Loucy (cell line): Measurements from ENCODE around the gene PRTG.

Source experiments
- H2AFZ ChIP-seq: fragments of 200-600 bp; sonication (generic); 2 replicates; pipeline ENCODE4 v1.6.0; 2016; ENCODE audit warnings: antibody characterized with exemption, mild to moderate bottlenecking, low read length, moderate library complexity
- H3F3A ChIP-seq: fragments of 200-600 bp; 2 replicates; pipeline ENCODE4 v1.6.0; 2016; ENCODE audit warnings: antibody characterized with exemption, low read depth, mild to moderate bottlenecking
- H3K27me3 ChIP-seq: fragments of 200-600 bp; sonication (generic); 2 replicates; pipeline ENCODE4 v1.6.1; 2014; ENCODE audit warnings: low read length, mild to moderate bottlenecking; ENCODE audit not compliant: insufficient read depth, poor library complexity, severe bottlenecking
- H3K36me3 ChIP-seq: fragments of 200-600 bp; sonication (generic); 2 replicates; pipeline ENCODE4 v1.6.1; 2016; ENCODE audit warnings: low read length; ENCODE audit not compliant: insufficient read depth
- H3K4me1 ChIP-seq: fragments of 200-600 bp; sonication (generic); 2 replicates; pipeline ENCODE4 v1.5.1; 2014; ENCODE audit warnings: low read length, mild to moderate bottlenecking; ENCODE audit not compliant: insufficient read depth, poor library complexity, severe bottlenecking
- H3K4me2 ChIP-seq: fragments of 200-600 bp; sonication (generic); 2 replicates; pipeline ENCODE4 v1.6.0; 2014; ENCODE audit warnings: antibody characterized with exemption, low read length, low read depth, mild to moderate bottlenecking; ENCODE audit not compliant: poor library complexity, severe bottlenecking
- H3K4me3 ChIP-seq: fragments of 200-600 bp; sonication (generic); 2 replicates; pipeline ENCODE4 v1.5.1; 2014; ENCODE audit warnings: low read length, mild to moderate bottlenecking, mixed read lengths; ENCODE audit not compliant: poor library complexity, severe bottlenecking
- H3K79me2 ChIP-seq: fragments of 200-600 bp; sonication (generic); 2 replicates; pipeline ENCODE4 v1.6.1; 2014; ENCODE audit warnings: low read length; ENCODE audit not compliant: insufficient read depth
- H3K9ac ChIP-seq: fragments of 200-600 bp; sonication (generic); 2 replicates; pipeline ENCODE4 v1.6.0; 2014; ENCODE audit warnings: mild to moderate bottlenecking, low read depth, low read length, moderate library complexity; ENCODE audit not compliant: poor library complexity, severe bottlenecking
- H3K9me2 ChIP-seq: fragments of 200-600 bp; sonication (generic); replicated peaks from 2 replicates; pipeline ENCODE4 v1.6.1; 2016; ENCODE audit warnings: low read depth, low read length, mixed read lengths
- H3K9me3 ChIP-seq: fragments of 200-600 bp; sonication (generic); 2 replicates; pipeline ENCODE4 v1.6.1; 2014; ENCODE audit warnings: mild to moderate bottlenecking, antibody characterized with exemption, low read length, low read depth; ENCODE audit not compliant: insufficient read depth
- H4K20me1 ChIP-seq: fragments of 200-600 bp; sonication (generic); 2 replicates; pipeline ENCODE4 v1.6.0; 2014; ENCODE audit warnings: antibody characterized with exemption, low read length, mild to moderate bottlenecking; ENCODE audit not compliant: insufficient read depth, poor library complexity, severe bottlenecking
- EZH2phosphoT487 ChIP-seq: fragments of 200-600 bp; IDR thresholded peaks from 2 replicates; pipeline ENCODE4 v1.6.1; 2018; ENCODE audit warnings: antibody characterized with exemption, mild to moderate bottlenecking, moderate library complexity, borderline replicate concordance
- TF ChIP-seq, protein P1 (sequence below): fragments of 200-600 bp; sonication (generic); conservative IDR thresholded peaks from 2 replicates; pipeline ENCODE4 v1.5.1; 2014; ENCODE audit warnings: mild to moderate bottlenecking, antibody characterized with exemption, low read length

PRTG gene

DNA sequence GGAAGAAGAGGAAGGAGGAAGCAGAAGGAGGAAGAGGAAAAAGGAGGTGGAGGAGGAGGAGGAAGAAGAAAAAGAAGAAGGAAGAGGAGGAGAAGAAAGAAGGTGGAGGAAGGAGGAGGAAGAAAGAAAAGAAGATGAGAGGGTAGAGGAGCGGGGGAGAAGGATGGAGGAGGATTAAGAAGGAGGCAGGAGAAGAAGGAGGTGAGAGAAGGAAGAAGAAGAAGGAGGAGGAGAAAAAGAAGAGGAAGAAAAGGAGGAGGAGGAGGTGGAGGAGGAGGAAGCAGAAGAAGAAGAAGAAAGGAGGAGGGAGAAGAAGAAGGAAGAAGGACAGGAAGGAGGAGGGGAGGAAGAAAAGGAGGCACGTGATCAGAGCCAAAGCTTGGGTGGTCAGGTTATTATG, 37.3 kb upstream of the PRTG start:
- Histone ChIP-seq H3K4me1 (no peaks in the 10 kb centered on the region), H4K20me1 (no peaks in the 10 kb centered on the region), H2AFZ (no peak overlapping the region), H3K79me2 (no peaks in the 10 kb centered on the region), H3K9ac (no peak overlapping the region), H3K4me3 (no peak overlapping the region), H3F3A (no peaks in the 10 kb centered on the region), H3K9me2 (no peaks in the 10 kb centered on the region), H3K36me3 (no peaks in the 10 kb centered on the region), H3K9me3 (no peaks in the 10 kb centered on the region), H3K4me2 (no peak overlapping the region), H3K27me3 (no peaks in the 10 kb centered on the region)
- TF ChIP-seq, protein P1, sequence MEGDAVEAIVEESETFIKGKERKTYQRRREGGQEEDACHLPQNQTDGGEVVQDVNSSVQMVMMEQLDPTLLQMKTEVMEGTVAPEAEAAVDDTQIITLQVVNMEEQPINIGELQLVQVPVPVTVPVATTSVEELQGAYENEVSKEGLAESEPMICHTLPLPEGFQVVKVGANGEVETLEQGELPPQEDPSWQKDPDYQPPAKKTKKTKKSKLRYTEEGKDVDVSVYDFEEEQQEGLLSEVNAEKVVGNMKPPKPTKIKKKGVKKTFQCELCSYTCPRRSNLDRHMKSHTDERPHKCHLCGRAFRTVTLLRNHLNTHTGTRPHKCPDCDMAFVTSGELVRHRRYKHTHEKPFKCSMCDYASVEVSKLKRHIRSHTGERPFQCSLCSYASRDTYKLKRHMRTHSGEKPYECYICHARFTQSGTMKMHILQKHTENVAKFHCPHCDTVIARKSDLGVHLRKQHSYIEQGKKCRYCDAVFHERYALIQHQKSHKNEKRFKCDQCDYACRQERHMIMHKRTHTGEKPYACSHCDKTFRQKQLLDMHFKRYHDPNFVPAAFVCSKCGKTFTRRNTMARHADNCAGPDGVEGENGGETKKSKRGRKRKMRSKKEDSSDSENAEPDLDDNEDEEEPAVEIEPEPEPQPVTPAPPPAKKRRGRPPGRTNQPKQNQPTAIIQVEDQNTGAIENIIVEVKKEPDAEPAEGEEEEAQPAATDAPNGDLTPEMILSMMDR, result no peak
- TF ChIP-seq EZH2phosphoT487, result no peak

DNA sequence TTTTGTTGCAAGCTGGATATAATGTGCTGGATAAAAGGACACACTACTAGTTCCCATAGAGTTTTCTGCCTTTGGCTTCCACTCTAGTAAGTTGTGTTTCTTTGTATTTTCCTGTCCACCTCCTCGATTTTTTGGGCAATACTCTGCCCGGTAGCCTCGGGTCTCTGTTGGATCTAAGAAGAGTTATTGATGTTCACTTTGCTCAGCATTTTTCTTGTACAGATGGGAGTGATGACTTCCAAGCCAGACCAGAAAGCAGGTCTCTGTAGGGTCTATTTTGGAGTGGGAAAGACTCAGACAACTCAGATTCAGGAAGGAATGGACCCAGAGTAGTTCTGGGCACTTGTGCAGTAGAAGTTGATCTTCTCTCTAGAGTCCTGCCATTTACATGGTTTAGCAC, 36.0 kb upstream of the PRTG start:
- H3K4me3 ChIP-seq, result no peak overlapping the region
- no peak overlapping the region for H3K4me2 ChIP-seq

DNA sequence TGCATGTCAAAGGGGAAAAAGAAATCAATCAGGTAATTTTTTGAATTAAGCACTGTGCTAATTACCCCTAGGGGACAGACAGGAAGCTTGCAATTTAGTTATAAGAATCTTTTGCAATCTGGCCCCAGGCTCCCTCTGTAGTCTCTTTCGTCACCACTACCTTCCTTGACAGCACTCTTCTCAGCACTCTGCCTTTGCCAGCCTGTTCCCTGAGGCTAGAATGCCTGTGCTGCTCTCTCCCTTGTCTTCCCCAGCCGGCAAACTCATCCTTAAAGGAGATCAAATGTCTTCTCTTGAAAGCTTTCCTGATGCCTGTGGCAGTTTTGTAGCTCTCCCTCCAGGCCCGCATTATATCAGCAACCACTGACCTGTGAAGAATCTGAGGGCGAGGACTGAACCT, 32.4 kb upstream of the PRTG start:
- Histone ChIP-seq H4K20me1 (no peaks in the 10 kb centered on the region), H3K27me3 (no peaks in the 10 kb centered on the region)

More for the DNA sequence above, 36.0 kb upstream of the PRTG start:
- Histone ChIP-seq H3F3A (no peaks in the 10 kb centered on the region), H3K79me2 (no peaks in the 10 kb centered on the region), H3K9ac (no peak overlapping the region), H3K4me1 (no peaks in the 10 kb centered on the region), H3K9me2 (no peaks in the 10 kb centered on the region), H3K9me3 (no peaks in the 10 kb centered on the region), H4K20me1 (no peaks in the 10 kb centered on the region), H3K27me3 (no peaks in the 10 kb centered on the region), H3K36me3 (no peaks in the 10 kb centered on the region), H2AFZ (no peak overlapping the region)
- TF ChIP-seq, protein P1, result no peak
- TF ChIP-seq EZH2phosphoT487, result no peak

More for the DNA sequence above, 32.4 kb upstream of the PRTG start:
- TF ChIP-seq, protein P1, result no peak
- TF ChIP-seq EZH2phosphoT487, result no peak
- H3K9me3 ChIP-seq, result no peaks in the 10 kb centered on the region
- H3K79me2 ChIP-seq, result no peaks in the 10 kb centered on the region
- no peak overlapping the region for H3K4me3 ChIP-seq
- no peaks in the 10 kb centered on the region for H3K4me1 ChIP-seq
- no peaks in the 10 kb centered on the region for H3K36me3 ChIP-seq
- H2AFZ ChIP-seq, result no peak overlapping the region
- no peaks in the 10 kb centered on the region for H3F3A ChIP-seq
- H3K4me2 ChIP-seq, result no peak overlapping the region
- no peaks in the 10 kb centered on the region for H3K9me2 ChIP-seq
- H3K9ac ChIP-seq, result no peak overlapping the region
